AG10803 (cell line): ENCODE measurements around the gene RENBP.
A peak's percentile ranks its signal among the peaks of the same experiment; 100 is the strongest.

Source experiments
- DNase-seq: peaks from one replicate; pipeline ENCODE4 v3.0.0; 2010; ENCODE audit warnings: low read depth
- H3K4me3 ChIP-seq: 2 replicates; pipeline ENCODE4 v1.5.1; 2011; ENCODE audit warnings: mild to moderate bottlenecking, low read length, control low read depth
- TF ChIP-seq, protein P1 (sequence below): conservative IDR thresholded peaks from 2 replicates; pipeline ENCODE4 v1.5.1; 2011; ENCODE audit warnings: mild to moderate bottlenecking, low read length, control low read depth, inconsistent platforms

The RENBP gene

DNA sequence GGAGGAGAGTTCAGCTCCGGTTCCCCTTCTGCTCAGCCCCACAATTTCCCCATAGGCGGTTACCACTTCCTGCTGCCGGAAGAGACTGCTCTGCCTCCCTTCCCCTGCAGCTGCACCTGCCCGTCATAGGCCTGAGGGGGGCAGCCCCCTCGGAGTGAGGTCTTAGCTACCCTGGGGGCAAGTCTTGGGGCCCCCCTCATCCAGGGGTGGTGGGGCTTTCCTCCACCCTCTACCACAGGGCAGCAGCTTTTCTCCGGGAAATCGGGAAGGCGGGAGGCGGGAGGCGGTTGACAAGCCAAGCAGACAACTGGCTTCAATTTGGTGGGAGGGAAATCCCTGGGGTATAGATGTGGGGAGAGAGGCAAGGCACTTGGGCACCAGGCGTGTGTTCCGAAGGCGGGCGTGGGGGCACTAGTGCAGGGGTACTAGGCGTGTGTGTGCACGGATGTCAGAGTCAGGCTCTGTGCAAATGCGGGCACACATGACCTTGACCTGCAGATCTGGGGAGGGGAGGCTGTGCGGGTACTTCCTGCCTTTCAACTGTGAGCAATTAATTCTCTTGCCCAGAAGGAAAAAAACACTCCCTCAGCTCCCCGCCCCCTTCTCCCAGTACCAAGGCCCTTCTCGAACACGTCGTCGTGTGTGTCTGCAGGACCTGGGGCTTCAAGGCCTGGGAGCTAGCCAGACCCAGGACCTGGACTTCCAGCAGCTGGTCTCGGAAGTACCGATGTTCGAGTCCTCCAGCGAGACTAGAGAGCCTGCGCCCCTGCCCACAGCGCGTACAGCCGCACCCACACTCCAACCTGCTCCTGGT, 17.4 kb downstream of the RENBP start:
- H3K4me3 ChIP-seq = peak overlapping the region; percentile 70
- peak; percentile 30 for DNase-seq
- TF ChIP-seq, protein P1, sequence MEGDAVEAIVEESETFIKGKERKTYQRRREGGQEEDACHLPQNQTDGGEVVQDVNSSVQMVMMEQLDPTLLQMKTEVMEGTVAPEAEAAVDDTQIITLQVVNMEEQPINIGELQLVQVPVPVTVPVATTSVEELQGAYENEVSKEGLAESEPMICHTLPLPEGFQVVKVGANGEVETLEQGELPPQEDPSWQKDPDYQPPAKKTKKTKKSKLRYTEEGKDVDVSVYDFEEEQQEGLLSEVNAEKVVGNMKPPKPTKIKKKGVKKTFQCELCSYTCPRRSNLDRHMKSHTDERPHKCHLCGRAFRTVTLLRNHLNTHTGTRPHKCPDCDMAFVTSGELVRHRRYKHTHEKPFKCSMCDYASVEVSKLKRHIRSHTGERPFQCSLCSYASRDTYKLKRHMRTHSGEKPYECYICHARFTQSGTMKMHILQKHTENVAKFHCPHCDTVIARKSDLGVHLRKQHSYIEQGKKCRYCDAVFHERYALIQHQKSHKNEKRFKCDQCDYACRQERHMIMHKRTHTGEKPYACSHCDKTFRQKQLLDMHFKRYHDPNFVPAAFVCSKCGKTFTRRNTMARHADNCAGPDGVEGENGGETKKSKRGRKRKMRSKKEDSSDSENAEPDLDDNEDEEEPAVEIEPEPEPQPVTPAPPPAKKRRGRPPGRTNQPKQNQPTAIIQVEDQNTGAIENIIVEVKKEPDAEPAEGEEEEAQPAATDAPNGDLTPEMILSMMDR = no peak

DNA sequence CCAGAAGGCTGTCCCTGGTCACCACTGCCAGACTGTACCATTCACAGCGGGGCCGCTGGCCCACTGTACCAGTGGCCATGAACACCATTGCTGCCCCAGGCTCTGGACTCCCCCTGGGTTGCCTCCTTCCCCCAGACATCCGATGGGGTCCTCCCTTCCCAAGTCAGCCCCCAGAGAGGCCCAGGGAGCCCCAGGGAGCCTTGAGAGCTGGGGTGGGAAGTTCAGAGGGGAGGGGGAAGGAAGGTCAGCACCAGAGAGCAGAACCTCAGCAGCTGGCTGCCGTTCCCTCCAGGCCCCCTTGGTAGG, 17.9 kb downstream of the RENBP start:
- TF ChIP-seq, protein P1 = no peak

DNA sequence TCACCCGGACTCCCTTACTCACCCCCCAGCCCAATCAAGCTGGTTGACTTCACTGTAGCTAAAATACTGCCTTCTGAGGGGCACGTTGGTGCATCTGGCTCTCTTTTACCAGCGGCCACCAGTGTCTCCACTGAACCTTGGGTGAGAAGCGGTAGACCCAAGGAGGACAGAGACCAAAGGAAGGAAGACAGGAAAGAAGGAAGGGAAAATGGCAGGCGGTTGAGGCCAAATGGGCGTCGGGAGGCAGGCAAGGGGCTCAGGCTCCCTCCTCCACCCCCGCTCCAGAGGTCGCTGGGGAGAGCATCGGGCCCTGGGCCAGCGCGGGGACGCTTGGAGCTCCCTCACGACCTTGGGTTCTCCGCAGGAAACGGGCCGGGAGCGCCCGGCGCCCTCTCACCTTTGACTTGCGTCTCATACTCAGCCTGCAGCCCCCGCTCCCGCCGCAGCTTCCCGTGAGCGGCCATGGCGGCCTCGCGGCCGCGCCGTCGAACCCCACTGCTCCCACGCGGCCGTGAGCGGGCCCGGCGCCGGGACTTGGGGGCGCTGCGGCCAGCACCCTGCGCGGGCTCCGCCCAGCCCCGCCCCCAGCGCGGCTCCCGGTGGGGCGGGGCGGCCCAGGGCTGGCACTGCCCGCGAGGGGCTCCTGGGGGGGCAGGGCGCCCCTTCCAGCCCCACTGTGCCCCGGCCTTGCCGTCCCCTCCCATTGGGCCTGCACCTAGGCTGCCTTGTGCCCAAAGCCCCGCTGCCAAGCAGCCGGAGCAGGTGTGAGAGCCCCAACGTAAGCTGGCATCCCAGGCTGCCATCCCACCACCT, 18.5 kb downstream of the RENBP start, which contains the start of gene ARHGAP4:
Gene ARHGAP4, minus strand, starts transcription at position 526 of the 813 bp plus-strand sequence. Its CDS starts 62 bp downstream, at position 464.
- TF ChIP-seq, protein P1 = no peak
- DNase-seq = no peak
- peak within 1 kb of the TSS; percentile 70 for H3K4me3 ChIP-seq

More for the DNA sequence above, 17.9 kb downstream of the RENBP start:
- no peak for DNase-seq
- no peak overlapping the region; the same call in 1 of the 2 replicates for H3K4me3 ChIP-seq

DNA sequence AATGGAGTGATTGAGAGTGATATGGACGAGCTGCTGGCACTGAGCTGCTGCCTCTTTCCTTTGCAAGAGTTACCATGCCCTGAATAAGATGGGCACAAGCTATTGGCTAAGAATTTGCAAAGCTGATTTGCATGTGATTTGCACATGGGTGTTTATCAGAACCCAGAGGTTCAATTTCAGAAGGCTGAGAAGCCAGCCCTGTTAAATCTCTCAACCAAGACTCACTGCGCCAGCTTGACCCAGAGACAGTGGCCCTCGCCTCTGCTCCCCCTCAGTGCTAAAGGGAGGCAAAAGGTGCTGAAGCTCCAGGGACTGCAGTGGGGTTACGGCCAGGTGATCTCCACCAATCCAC, 19.1 kb downstream of the RENBP start:
- TF ChIP-seq, protein P1 = no peak
- no peak for DNase-seq
- H3K4me3 ChIP-seq = no peak overlapping the region

DNA sequence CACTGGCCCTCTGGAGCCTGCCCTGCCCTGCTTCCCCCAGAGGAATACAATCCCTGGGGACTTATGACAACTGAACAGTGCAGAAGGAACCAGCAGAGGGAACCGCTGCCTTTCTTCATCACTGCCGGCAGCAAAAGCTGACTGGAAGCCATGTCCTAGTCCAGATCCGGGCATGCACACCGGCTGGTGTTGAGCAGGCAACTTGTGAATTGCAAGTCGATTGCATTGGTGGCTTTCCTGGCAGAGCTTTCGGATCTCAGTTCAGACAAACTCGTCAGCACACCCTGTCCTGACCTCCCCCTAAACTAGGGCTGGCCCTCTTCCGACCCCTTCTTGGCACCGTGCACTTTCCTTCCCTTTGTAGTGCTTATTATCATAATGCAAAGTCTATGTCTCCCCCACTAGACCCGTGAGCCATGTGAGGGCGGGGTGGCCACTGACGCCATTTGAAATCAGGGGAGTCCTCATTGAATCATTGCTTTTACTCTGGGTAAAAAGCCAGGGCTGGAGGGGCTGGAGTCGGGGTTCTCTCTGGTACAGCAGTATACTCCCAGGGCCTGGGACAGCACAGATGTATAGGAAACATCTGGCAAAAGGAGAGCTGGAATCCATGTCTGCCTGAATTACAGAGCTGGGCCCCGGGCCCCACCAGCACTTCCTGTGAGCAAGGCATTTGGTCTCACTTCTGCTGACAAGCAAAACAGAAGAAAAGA, 20.1 kb downstream of the RENBP start:
- peak; percentile 49 for DNase-seq
- TF ChIP-seq, protein P1 = no peak; the same call in none of the 2 replicates
- no peak overlapping the region for H3K4me3 ChIP-seq

DNA sequence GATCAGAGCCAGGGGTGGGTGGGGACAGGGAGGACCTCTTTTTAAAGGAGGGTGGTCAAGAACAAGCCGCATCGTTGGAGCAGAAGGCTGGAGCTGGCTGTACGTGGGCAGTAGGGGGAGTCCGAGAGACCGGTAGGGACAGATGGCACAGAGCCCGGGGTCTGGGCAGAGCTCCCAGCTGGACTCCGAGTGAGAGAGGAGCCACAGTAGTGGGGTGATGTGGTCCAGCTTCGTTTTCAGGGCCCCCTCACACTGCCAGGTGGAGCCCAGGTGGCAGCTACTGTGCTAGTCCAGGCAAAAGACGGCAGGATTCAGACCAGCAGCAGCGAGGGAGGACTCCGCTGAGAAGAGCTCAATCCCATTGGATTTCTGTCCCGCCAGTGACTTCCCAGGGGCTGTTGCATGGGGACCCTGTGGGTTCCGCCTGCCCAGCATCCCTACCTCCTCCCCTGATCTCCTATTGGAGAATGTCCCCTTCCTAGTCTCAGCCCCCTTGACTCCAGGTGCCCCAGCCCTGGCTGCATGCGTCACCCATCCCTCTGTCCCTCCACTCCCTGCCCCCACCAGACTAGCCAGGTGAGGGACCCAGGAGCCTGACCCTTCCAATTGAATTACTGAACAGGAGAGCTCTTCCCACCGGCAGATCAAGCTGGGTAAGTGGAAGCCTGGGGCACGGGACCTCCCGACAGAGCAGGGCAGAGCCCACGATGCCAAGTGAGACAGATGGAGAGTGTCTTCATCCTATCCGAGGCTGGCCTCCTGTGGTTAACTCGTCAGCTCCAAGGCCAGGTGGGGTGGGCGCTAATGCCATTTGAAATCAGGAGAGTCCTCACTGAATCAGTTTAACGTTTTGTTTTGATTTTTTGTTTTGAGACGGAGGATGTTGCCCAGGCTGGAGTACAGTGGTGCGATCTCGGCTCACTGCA, 21.2 kb downstream of the RENBP start:
- peak; percentile 46 for DNase-seq
- TF ChIP-seq, protein P1 = peak; percentile 61
- no peak overlapping the region for H3K4me3 ChIP-seq
